ENCODE results near the gene HCAR1.

DNA sequence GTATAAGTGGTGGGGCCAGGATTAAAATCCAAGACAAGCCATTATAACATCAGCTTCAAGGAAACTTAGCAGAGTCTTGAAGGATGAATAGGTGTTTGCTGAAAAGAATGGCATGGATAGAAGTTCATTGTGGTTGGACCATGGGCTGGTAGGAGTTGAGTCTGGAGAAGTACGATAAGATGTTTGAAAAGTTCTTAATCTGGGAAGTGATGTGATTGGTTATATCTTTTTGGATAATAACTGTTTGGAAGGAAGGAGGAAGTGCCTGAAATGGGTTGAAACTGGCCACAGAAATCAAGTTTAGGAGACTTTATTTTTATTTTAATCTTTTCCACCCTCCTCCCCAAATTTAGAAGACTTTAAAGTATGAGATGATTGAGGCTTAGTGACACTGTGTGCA, 26.9 kb upstream of the HCAR1 start:
- no peak for TF ChIP-seq POLR2A (IDR thresholded peaks at IDR 0.05)
- TF ChIP-seq CTCF (IDR thresholded peaks at IDR 0.05) = no peak
- no peak for TF ChIP-seq POLR2AphosphoS5 (IDR thresholded peaks at IDR 0.05)

Data from prostate gland (tissue), 2 donors.